Breast epithelium (tissue), 4 donors: ENCODE data around the gene C4BPB. TPM values are rescaled to one million over a fixed set of nuclear protein-coding genes. Genes with fewer than 3 reads are reported as not detected.

ENCODE experiments used
- DNase-seq, 2 donors: peaks; one replicate each; pipeline ENCODE4 v3.0.0-alpha.2; 2019; ENCODE audit warnings: low spot score in 2 of 2
- H3K27ac ChIP-seq, 2 donors: fragments of 200-600 bp; sonication (generic) in 1 of 2; one replicate each; pipeline ENCODE4 v1.5.1; 2016 to 2019; ENCODE audit warnings: mild to moderate bottlenecking in 1 of 2
- H3K27me3 ChIP-seq, 2 donors: fragments of 200-600 bp; sonication (generic) in 1 of 2; one replicate each; pipeline versions ENCODE4 v1.5.1 to v1.6.0; 2017 to 2019; ENCODE audit warnings: control low read depth in 1 of 2, mild to moderate bottlenecking in 1 of 2
- H3K36me3 ChIP-seq: fragments of 200-600 bp; one replicate; pipeline ENCODE4 v1.5.1; 2019
- H3K4me1 ChIP-seq, 2 donors: fragments of 200-600 bp; sonication (generic); one replicate each; pipeline ENCODE4 v1.5.1; 2016 to 2019; ENCODE audit warnings: control low read depth in 1 of 2
- H3K4me3 ChIP-seq, 3 donors: fragments of 200-600 bp; sonication (generic); 1 replicate in 2 of 3; 2 replicates in 1 of 3; pipeline ENCODE4 v1.5.1; 2016 to 2019; ENCODE audit warnings: mild to moderate bottlenecking in 3 of 3, moderate library complexity in 2 of 3
- H3K9me3 ChIP-seq, 2 donors: fragments of 200-600 bp; sonication (generic) in 1 of 2; one replicate each; pipeline ENCODE4 v1.5.1; 2016 to 2019; ENCODE audit warnings: control low read depth in 1 of 2
- POLR2A ChIP-seq: fragments of 450-650 bp; IDR thresholded peaks from one replicate; pipeline ENCODE4 v1.6.1; 2016; ENCODE audit warnings: antibody characterized with exemption, mild to moderate bottlenecking, moderate library complexity
- POLR2AphosphoS5 ChIP-seq, 3 donors: sonication (generic); formaldehyde crosslinking; IDR thresholded peaks; one replicate each; pipeline ENCODE4 v1.6.1; 2017; ENCODE audit warnings: antibody characterized with exemption in 3 of 3
- intact Hi-C: fragments of 100-400 bp; cut with DNase I; formaldehyde crosslinking; loops from one replicate; pipeline ENCODE4 v1.15.1; 2023; ENCODE audit warnings: low total_unique reads
- total RNA-seq, 3 donors: library from RNA; depleted of rRNA; stranded (reverse); fragments of >200 nt; gene quantifications; one replicate each; pipeline ENCODE4 v1.1.0, GENCODE V29; 2016
- TF ChIP-seq, protein P1 (sequence below), 3 donors: fragments of 450-650 bp; IDR thresholded peaks; one replicate each; pipeline ENCODE4 v1.5.1; 2016 to 2017; ENCODE audit warnings: antibody characterized with exemption in 3 of 3, mild to moderate bottlenecking in 3 of 3, moderate library complexity in 3 of 3

The C4BPB gene
- total RNA-seq, 3 donors from 2014 or later, result 0.80 to 3.1 (median 0.98) TPM

DNA sequence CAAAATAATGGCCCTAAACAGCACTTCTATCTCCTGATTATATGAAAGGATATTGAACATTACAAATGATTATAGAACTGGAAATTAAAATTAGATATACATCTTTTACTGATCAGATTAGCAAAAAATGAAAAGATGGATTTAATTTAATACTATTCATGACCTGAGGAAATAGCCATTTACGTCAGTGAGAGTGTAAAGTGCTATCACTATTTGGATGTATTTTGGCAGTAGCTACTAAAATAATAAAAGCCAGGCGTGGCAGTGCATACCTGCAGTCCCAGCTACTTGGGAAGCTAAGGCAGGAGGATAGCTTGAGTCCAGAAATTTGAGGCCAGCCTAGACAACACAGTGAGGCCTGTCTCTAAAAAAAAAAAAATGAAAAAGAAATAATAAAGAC is 5.3 kb downstream of the C4BPB start:
- Histone ChIP-seq H3K4me1 (no peaks in the 10 kb centered on the region), H3K27ac (no peak overlapping the region), H3K36me3 (no peaks in the 10 kb centered on the region), H3K27me3 (no peaks in the 10 kb centered on the region), H3K4me3 (no peak overlapping the region), H3K9me3 (no peaks in the 10 kb centered on the region)
- intact Hi-C loops, result no loop called here
- TF ChIP-seq POLR2A, result no peak
- no peak for TF ChIP-seq POLR2AphosphoS5 (IDR thresholded peaks at IDR 0.05)
- TF ChIP-seq, protein P1, sequence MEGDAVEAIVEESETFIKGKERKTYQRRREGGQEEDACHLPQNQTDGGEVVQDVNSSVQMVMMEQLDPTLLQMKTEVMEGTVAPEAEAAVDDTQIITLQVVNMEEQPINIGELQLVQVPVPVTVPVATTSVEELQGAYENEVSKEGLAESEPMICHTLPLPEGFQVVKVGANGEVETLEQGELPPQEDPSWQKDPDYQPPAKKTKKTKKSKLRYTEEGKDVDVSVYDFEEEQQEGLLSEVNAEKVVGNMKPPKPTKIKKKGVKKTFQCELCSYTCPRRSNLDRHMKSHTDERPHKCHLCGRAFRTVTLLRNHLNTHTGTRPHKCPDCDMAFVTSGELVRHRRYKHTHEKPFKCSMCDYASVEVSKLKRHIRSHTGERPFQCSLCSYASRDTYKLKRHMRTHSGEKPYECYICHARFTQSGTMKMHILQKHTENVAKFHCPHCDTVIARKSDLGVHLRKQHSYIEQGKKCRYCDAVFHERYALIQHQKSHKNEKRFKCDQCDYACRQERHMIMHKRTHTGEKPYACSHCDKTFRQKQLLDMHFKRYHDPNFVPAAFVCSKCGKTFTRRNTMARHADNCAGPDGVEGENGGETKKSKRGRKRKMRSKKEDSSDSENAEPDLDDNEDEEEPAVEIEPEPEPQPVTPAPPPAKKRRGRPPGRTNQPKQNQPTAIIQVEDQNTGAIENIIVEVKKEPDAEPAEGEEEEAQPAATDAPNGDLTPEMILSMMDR (IDR thresholded peaks at IDR 0.05), result no peak
- no peak for DNase-seq

GRCh38 chr1:207097871-207098324 is 9.2 kb downstream of the C4BPB start:
- H3K27ac ChIP-seq, result no peak overlapping the region
- TF ChIP-seq POLR2AphosphoS5 (IDR thresholded peaks at IDR 0.05) (no peak), POLR2A (no peak)
- TF ChIP-seq, protein P1 (IDR thresholded peaks at IDR 0.05), result no peak
- H3K4me1 ChIP-seq, result no peaks in the 10 kb centered on the region
- intact Hi-C loops, result no loop called here
- H3K4me3 ChIP-seq, result no peak overlapping the region
- H3K27me3 ChIP-seq, result no peaks in the 10 kb centered on the region
- no peaks in the 10 kb centered on the region for H3K36me3 ChIP-seq
- H3K9me3 ChIP-seq, result no peaks in the 10 kb centered on the region
- no peak for DNase-seq

GRCh38 chr1:207101720-207102119 is 13.1 kb downstream of the C4BPB start:
- no peak overlapping the region for H3K27ac ChIP-seq
- no peaks in the 10 kb centered on the region for H3K36me3 ChIP-seq
- no peaks in the 10 kb centered on the region for H3K9me3 ChIP-seq
- no peaks in the 10 kb centered on the region for H3K4me1 ChIP-seq
- TF ChIP-seq, protein P1 (IDR thresholded peaks at IDR 0.05), result no peak
- TF ChIP-seq POLR2A (no peak), POLR2AphosphoS5 (IDR thresholded peaks at IDR 0.05) (no peak)
- no peaks in the 10 kb centered on the region for H3K27me3 ChIP-seq
- intact Hi-C loops, result no loop called here
- DNase-seq, result no peak
- H3K4me3 ChIP-seq, result no peak overlapping the region

DNA sequence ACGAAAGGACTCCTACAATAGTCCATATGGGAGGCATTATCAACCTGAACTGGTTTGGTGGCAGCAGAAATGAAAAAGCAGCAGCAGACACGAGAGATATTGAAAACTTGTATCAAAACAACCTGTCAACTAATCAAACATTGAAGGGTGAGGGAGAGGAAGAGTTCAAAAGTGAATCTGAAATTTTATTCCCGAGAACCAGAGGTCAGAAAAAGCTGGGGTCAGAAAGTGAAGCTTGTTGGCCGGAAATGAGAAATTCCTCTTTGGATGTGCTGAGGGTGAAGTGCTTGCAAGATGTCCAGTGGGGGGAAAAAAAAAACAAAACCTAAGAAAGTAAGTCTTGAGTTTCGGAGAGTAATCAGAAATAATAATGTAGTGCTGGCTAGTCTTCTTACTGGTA is 13.5 kb downstream of the C4BPB start:
- intact Hi-C loops, result no loop called here
- Histone ChIP-seq H3K4me1 (no peaks in the 10 kb centered on the region), H3K4me3 (no peak overlapping the region), H3K9me3 (no peaks in the 10 kb centered on the region), H3K27ac (no peak overlapping the region), H3K36me3 (no peaks in the 10 kb centered on the region), H3K27me3 (no peaks in the 10 kb centered on the region)
- no peak for TF ChIP-seq POLR2AphosphoS5 (IDR thresholded peaks at IDR 0.05)
- TF ChIP-seq, protein P1 (IDR thresholded peaks at IDR 0.05), result no peak
- TF ChIP-seq POLR2A, result no peak
- no peak for DNase-seq

DNA sequence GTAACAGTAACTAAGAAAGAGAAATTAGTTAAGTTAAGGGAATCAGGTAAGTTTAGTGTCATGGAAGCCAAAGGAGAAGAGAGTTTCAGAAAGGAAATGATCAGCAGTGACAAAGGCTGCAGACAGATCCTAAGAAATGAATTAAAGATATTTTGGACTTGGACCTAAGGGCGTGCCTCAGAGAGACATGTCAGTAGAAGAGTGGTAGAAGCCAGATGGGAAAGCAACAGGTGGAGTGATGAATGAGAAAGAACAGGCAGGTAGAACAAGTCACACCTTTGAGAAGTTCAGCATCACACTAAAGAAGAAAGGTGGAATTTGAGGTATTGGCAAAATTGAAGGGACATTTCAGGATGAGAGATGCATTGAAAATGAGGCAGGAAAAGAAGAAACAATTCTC is 14.0 kb downstream of the C4BPB start:
- H3K27ac ChIP-seq, result no peak overlapping the region
- H3K36me3 ChIP-seq, result no peaks in the 10 kb centered on the region
- intact Hi-C loops, result no loop called here
- TF ChIP-seq, protein P1 (IDR thresholded peaks at IDR 0.05), result no peak
- TF ChIP-seq POLR2AphosphoS5 (IDR thresholded peaks at IDR 0.05) (no peak), POLR2A (no peak)
- no peaks in the 10 kb centered on the region for H3K9me3 ChIP-seq
- no peaks in the 10 kb centered on the region for H3K27me3 ChIP-seq
- no peaks in the 10 kb centered on the region for H3K4me1 ChIP-seq
- no peak for DNase-seq
- no peak overlapping the region for H3K4me3 ChIP-seq
